ENCODE data around the gene FPGS.
A peak's percentile ranks its signal among the peaks of the same experiment; 100 is the strongest.

DNA sequence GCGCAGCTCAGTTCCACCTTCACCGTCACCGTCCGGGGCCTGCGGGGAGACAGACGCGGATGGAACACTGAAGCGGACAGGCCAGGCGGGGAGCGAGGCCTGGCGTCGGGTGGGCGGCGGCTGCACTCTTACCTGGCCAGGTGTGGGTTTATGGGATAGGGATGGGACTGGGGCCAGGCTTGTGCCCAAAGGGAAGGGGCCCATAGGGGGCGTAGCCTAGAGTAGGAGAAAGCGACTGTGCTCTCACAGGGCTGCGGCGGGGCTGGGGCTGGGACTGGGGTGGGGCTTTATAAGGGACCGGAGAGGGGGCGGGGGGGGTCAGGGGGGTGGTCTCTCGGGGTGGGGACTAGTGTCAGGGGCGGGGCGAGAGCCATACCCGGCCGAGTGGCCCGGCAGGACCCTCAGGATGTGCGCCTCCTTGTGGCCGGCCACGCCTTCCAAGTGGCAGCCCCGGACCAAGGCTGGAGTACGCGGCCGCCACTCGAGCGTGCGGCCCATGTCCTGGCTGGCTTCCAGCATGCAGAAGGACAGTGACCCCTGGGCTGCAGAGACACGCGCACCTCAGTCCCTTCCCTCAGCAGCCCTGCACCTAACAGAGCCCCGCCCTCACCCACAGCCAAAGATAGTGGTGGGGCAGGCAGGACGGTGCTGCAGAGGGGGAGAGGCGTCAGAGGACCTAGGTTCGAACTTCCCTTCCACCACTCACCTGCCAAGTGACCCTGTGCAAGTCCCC is 22.8 kb downstream of the FPGS start:
- no peak for TF ChIP-seq POLR2A (IDR thresholded peaks at IDR 0.05; ENCODE audit: low read depth)
- TF ChIP-seq, protein P1, sequence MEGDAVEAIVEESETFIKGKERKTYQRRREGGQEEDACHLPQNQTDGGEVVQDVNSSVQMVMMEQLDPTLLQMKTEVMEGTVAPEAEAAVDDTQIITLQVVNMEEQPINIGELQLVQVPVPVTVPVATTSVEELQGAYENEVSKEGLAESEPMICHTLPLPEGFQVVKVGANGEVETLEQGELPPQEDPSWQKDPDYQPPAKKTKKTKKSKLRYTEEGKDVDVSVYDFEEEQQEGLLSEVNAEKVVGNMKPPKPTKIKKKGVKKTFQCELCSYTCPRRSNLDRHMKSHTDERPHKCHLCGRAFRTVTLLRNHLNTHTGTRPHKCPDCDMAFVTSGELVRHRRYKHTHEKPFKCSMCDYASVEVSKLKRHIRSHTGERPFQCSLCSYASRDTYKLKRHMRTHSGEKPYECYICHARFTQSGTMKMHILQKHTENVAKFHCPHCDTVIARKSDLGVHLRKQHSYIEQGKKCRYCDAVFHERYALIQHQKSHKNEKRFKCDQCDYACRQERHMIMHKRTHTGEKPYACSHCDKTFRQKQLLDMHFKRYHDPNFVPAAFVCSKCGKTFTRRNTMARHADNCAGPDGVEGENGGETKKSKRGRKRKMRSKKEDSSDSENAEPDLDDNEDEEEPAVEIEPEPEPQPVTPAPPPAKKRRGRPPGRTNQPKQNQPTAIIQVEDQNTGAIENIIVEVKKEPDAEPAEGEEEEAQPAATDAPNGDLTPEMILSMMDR (IDR thresholded peaks at IDR 0.05): peak in 2 of 3 experiments; percentile 29 to 43
- TF ChIP-seq EP300 (IDR thresholded peaks at IDR 0.05): no peak
